Measurements from ENCODE around the gene OXSR1. TPM values are rescaled to one million over a fixed set of nuclear protein-coding genes. Genes with fewer than 3 reads are reported as not detected.

Gene OXSR1
- total RNA-seq, 1 donor from 2014 or later = 22.9 TPM

DNA sequence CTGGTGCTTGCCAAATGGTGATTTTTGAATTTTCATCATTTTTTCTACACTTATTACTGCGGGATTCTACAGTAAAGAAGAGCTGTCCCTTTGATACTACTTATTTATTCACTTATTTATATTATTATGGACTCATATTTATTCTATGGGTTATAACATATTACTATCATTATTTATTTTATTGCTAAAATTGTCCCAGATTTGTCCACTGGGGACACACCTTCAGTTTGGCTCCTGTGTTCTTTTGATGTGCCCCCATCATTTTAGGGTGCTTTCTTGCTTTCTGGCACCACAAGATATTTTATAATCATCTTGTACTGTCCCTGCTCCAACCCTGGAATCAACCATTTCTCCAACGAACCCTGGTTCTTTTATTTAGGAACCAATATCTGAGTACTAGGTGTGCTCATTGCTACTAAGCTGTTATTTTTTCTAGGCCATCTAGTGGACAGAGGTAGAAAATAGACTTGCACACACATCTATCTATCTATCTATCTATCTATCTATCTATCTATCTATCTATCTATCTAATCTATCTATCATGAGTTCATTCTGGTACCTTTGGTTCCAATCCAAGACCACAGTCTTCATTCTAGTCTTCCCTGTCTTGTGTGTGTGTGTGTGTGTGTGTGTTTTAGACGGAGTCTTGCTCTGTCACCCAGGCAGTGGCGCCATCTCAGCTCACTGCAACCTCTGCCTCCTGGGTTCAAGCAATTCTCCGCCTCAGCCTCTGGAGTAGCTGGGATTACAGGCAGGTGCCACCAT is 132.8 kb downstream of the OXSR1 start:
- no peaks in the 10 kb centered on the region for H3K36me3 ChIP-seq
- no peaks in the 10 kb centered on the region for H3K4me1 ChIP-seq
- peaks cover 4% of the 10 kb centered on the region for H3K9me3 ChIP-seq (replicated peaks)
- no peak for DNase-seq
- TF ChIP-seq, protein P1, sequence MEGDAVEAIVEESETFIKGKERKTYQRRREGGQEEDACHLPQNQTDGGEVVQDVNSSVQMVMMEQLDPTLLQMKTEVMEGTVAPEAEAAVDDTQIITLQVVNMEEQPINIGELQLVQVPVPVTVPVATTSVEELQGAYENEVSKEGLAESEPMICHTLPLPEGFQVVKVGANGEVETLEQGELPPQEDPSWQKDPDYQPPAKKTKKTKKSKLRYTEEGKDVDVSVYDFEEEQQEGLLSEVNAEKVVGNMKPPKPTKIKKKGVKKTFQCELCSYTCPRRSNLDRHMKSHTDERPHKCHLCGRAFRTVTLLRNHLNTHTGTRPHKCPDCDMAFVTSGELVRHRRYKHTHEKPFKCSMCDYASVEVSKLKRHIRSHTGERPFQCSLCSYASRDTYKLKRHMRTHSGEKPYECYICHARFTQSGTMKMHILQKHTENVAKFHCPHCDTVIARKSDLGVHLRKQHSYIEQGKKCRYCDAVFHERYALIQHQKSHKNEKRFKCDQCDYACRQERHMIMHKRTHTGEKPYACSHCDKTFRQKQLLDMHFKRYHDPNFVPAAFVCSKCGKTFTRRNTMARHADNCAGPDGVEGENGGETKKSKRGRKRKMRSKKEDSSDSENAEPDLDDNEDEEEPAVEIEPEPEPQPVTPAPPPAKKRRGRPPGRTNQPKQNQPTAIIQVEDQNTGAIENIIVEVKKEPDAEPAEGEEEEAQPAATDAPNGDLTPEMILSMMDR (IDR thresholded peaks at IDR 0.05; ENCODE audit: borderline replicate concordance) = no peak
- no peak overlapping the region for H3K27ac ChIP-seq (replicated peaks)
- intact Hi-C loops (cut with micrococcal nuclease) = no loop called here
- H3K27me3 ChIP-seq (ENCODE audit: low read depth) = no peaks in the 10 kb centered on the region
- no peak overlapping the region for H3K4me3 ChIP-seq

Other genes with a start within 250 kb of the OXSR1 start
- 3.6 TPM for gene VILL, start 174.8 kb upstream of the OXSR1 start, total RNA-seq
- 10.3 TPM for gene PLCD1, start 135.9 kb upstream of the OXSR1 start, total RNA-seq
- gene DLEC1, start 126.3 kb upstream of the OXSR1 start, total RNA-seq = 0.08 TPM
- gene ACAA1, start 28.4 kb upstream of the OXSR1 start, total RNA-seq = 120 TPM
- 6.9 TPM for gene MYD88, start 26.9 kb upstream of the OXSR1 start, total RNA-seq
- not detected for gene SLC22A13, start 100.3 kb downstream of the OXSR1 start, total RNA-seq
- gene SLC22A14, start 116.8 kb downstream of the OXSR1 start, total RNA-seq = not detected
- 0.91 TPM for gene XYLB, start 181.2 kb downstream of the OXSR1 start, total RNA-seq